ENCODE results near the gene ZFP36. TPM values are rescaled to one million over a fixed set of nuclear protein-coding genes. Genes with fewer than 3 reads are reported as not detected.
"Not testable (repeated sequence)": the region's sequence is repeated elsewhere in the genome, so short reads cannot be mapped to it uniquely, and the experiment has no call there.

ZFP36 gene
- polyA plus RNA-seq, 3 donors = 15.4 to 59.7 (median 26.1) TPM

GRCh38 chr19:39435499-39436349, 29.1 kb downstream of the ZFP36 start, which contains the start of gene RPS16:
Gene RPS16 (minus strand): TSS chr19:39435949. CDS start chr19:39435895, 54 bp downstream.
- DNase-seq (ENCODE audit: low read depth in 3 of 3, low spot score in 2 of 3) = peak; percentile 75 to 95 (median 87)

- DNase-seq (ENCODE audit: low read depth in 3 of 3, low spot score in 2 of 3) = no peak
Observed at GRCh38 chr19:39436350-39436716, 29.7 kb downstream of the ZFP36 start.

- no peak for DNase-seq (ENCODE audit: low read depth in 3 of 3, low spot score in 2 of 3)
Observed at GRCh38 chr19:39438270-39438934, 31.8 kb downstream of the ZFP36 start.

GRCh38 chr19:39444598-39445195, 38.0 kb downstream of the ZFP36 start:
- no peak for DNase-seq (ENCODE audit: low read depth in 3 of 3, low spot score in 2 of 3)

GRCh38 chr19:39445196-39446111, 38.8 kb downstream of the ZFP36 start, which contains the start of gene SUPT5H:
Gene SUPT5H (plus strand): TSS chr19:39445582. CDS start chr19:39445891, 309 bp downstream.
- DNase-seq (ENCODE audit: low read depth in 3 of 3, low spot score in 2 of 3) = peak; percentile 90 to 93 (median 90)

- no peak for DNase-seq (ENCODE audit: low read depth in 3 of 3, low spot score in 2 of 3)
Observed at GRCh38 chr19:39446365-39447084, 39.9 kb downstream of the ZFP36 start.

GRCh38 chr19:39448271-39448670, 41.6 kb downstream of the ZFP36 start:
- DNase-seq (ENCODE audit: low read depth in 3 of 3, low spot score in 2 of 3) = no peak

GRCh38 chr19:39449116-39449797, 42.6 kb downstream of the ZFP36 start:
- no peak for DNase-seq (ENCODE audit: low read depth in 3 of 3, low spot score in 2 of 3)

GRCh38 chr19:39451257-39451656, 44.6 kb downstream of the ZFP36 start:
- not testable (repeated sequence) for DNase-seq (ENCODE audit: low read depth in 3 of 3, low spot score in 2 of 3)

Other genes starting within 250 kb of the ZFP36 start
- gene NCCRP1, start 209.9 kb upstream of the ZFP36 start, polyA plus RNA-seq (ENCODE audit: insufficient read length in 3 of 3) = 1 to 10 TPM in 2 of 3 donors, under 1 TPM in 1; 0.89 to 3.4 (median 1.5) TPM
- gene SYCN, start 202.6 kb upstream of the ZFP36 start, polyA plus RNA-seq (ENCODE audit: insufficient read length in 3 of 3) = not detected
- gene IFNL3, start 161.8 kb upstream of the ZFP36 start, polyA plus RNA-seq (ENCODE audit: insufficient read length in 3 of 3) = not detected
- gene IFNL4, start 158.0 kb upstream of the ZFP36 start, polyA plus RNA-seq (ENCODE audit: insufficient read length in 3 of 3) = not detected
- gene IFNL2, start 138.5 kb upstream of the ZFP36 start, polyA plus RNA-seq (ENCODE audit: insufficient read length in 3 of 3) = not detected
- not detected for gene IFNL1, start 110.4 kb upstream of the ZFP36 start, polyA plus RNA-seq (ENCODE audit: insufficient read length in 3 of 3)
- gene LRFN1, start 86.0 kb upstream of the ZFP36 start, polyA plus RNA-seq (ENCODE audit: insufficient read length in 3 of 3) = 1 to 10 TPM in 2 of 3 donors, under 1 TPM in 1; 0.80 to 1.1 (median 1.1) TPM
- 10 to 100 TPM; 28.3 to 31.4 (median 28.6) TPM for gene GMFG, start 70.8 kb upstream of the ZFP36 start, polyA plus RNA-seq (ENCODE audit: insufficient read length in 3 of 3)
- gene SAMD4B, start 64.4 kb upstream of the ZFP36 start, polyA plus RNA-seq (ENCODE audit: insufficient read length in 3 of 3) = 100 to 1,000 TPM in 1 of 3 donors, 10 to 100 TPM in 2; 85.3 to 101 (median 91.6) TPM
- 10 to 100 TPM; 73.5 to 73.8 (median 73.6) TPM for gene PAF1, start 15.7 kb upstream of the ZFP36 start, polyA plus RNA-seq (ENCODE audit: insufficient read length in 3 of 3)
- 10 to 100 TPM; 38.8 to 41.8 (median 39.4) TPM for gene MED29, start 15.5 kb upstream of the ZFP36 start, polyA plus RNA-seq (ENCODE audit: insufficient read length in 3 of 3)
- 10 to 100 TPM; 53.2 to 68.0 (median 59.0) TPM for gene PLEKHG2, start 5.8 kb downstream of the ZFP36 start, polyA plus RNA-seq (ENCODE audit: insufficient read length in 3 of 3)
- 1,000 to 10,000 TPM; 1,117 to 1,257 (median 1,239) TPM for gene RPS16, start 29.1 kb downstream of the ZFP36 start, polyA plus RNA-seq (ENCODE audit: insufficient read length in 3 of 3)
- gene SUPT5H, start 38.7 kb downstream of the ZFP36 start, polyA plus RNA-seq (ENCODE audit: insufficient read length in 3 of 3) = 100 to 1,000 TPM; 127 to 145 (median 141) TPM
- 10 to 100 TPM; 67.3 to 77.8 (median 75.1) TPM for gene TIMM50, start 74.0 kb downstream of the ZFP36 start, polyA plus RNA-seq (ENCODE audit: insufficient read length in 3 of 3)
- gene DLL3, start 92.1 kb downstream of the ZFP36 start, polyA plus RNA-seq (ENCODE audit: insufficient read length in 3 of 3) = under 1 TPM; 0.29 to 0.61 (median 0.55) TPM
- 1 to 10 TPM; 3.6 to 7.6 (median 3.8) TPM for gene SELENOV, start 108.3 kb downstream of the ZFP36 start, polyA plus RNA-seq (ENCODE audit: insufficient read length in 3 of 3)
- 1 to 10 TPM; 3.3 to 4.2 (median 4.0) TPM for gene EID2B, start 126.0 kb downstream of the ZFP36 start, polyA plus RNA-seq (ENCODE audit: insufficient read length in 3 of 3)
- gene EID2, start 133.3 kb downstream of the ZFP36 start, polyA plus RNA-seq (ENCODE audit: insufficient read length in 3 of 3) = 10 to 100 TPM; 23.2 to 24.3 (median 24.3) TPM
- gene LGALS13, start 195.7 kb downstream of the ZFP36 start, polyA plus RNA-seq (ENCODE audit: insufficient read length in 3 of 3) = not detected
- gene LGALS16, start 249.1 kb downstream of the ZFP36 start, polyA plus RNA-seq (ENCODE audit: insufficient read length in 3 of 3) = not detected